B cell (primary cell): ENCODE measurements around the gene ATP9A.

Source experiments
- EZH2 ChIP-seq: IDR thresholded peaks from 2 replicates; pipeline ENCODE4 v1.6.1; 2012; ENCODE audit warnings: borderline replicate concordance, low read depth, mild to moderate bottlenecking, moderate library complexity, low read length; ENCODE audit not compliant: insufficient read depth, poor library complexity, severe bottlenecking
- TF ChIP-seq, protein P1 (sequence below): fragments of 200-600 bp; IDR thresholded peaks from one replicate; pipeline ENCODE4 v1.8.0; 2022; ENCODE audit warnings: antibody characterized with exemption, mild to moderate bottlenecking

DNA sequence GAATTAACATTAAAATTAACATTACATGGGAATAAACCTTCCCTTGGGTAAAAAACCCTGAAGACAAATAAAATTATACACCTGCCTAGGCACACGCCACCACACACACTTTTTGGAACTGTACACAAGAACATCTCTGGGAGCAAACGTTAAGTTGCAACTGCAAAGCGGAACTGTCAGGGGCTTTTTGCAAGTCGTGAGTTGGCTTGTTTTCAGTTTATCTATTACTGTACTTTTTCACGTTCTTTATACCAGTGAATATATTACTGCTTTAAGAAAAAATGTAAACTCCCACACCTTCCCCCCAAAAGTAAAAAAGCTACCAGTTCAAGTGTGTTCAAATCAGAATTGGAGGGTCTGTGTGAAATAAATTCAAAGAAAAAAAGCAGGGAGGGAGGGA is 160.1 kb downstream of the ATP9A start:
- TF ChIP-seq, protein P1, sequence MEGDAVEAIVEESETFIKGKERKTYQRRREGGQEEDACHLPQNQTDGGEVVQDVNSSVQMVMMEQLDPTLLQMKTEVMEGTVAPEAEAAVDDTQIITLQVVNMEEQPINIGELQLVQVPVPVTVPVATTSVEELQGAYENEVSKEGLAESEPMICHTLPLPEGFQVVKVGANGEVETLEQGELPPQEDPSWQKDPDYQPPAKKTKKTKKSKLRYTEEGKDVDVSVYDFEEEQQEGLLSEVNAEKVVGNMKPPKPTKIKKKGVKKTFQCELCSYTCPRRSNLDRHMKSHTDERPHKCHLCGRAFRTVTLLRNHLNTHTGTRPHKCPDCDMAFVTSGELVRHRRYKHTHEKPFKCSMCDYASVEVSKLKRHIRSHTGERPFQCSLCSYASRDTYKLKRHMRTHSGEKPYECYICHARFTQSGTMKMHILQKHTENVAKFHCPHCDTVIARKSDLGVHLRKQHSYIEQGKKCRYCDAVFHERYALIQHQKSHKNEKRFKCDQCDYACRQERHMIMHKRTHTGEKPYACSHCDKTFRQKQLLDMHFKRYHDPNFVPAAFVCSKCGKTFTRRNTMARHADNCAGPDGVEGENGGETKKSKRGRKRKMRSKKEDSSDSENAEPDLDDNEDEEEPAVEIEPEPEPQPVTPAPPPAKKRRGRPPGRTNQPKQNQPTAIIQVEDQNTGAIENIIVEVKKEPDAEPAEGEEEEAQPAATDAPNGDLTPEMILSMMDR, result no peak
- no peak for TF ChIP-seq EZH2
